ENCODE data around the gene SCG3. TPM values are rescaled to one million over a fixed set of nuclear protein-coding genes. Genes with fewer than 3 reads are reported as not detected.
A peak's percentile ranks its signal among the peaks of the same experiment; 100 is the strongest.

SCG3 gene
- total RNA-seq, 1 experiment from 2014 or later, result not detected

DNA sequence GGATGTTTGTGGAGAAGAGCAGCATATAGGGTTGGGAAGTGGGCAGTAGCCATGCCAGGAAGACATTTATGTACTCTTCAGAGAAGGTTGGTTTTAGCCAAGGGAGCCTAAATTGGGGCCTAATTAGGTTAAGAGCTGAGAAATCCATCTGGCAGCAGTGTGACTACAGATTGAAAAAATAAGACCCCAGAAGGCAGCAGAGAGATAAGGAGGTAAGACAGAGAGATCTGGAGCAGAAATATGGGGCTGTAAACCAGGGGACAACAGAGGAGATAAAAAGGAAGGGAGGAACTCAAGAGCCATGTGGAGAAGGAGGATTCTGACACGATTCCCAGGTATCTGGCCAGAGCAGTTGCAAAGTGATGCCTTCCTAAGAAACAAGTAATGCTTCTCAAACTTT lies 32.9 kb downstream of the SCG3 start:
- Histone ChIP-seq H3K4me3 (no peak overlapping the region), H3K27me3 (no peaks in the 10 kb centered on the region)
- DNase-seq, result no peak

DNA sequence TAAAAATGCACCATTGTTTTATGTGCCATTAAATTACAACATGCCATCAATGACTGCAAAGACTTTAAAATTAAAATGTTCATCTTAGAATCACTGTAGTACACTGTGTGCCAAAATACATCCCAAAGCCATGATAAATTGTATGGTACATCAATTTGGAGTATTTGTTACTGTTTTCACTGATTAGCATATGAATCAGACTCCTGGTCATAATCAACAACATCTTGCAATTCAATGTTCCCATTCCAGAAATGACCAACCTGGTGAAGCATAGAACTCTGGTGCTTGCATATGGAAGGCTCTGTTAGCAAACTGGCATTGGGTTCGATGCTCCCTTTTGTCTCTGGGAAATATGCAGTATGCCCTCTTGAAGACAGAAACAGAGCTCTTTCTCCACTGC lies 33.6 kb downstream of the SCG3 start:
- H3K27me3 ChIP-seq, result no peaks in the 10 kb centered on the region
- no peak for DNase-seq
- H3K36me3 ChIP-seq, result 0 out of 2 replicates have a peak, but pooled peaks cover 3% of the 10 kb centered on the region
- H3K4me3 ChIP-seq, result no peak overlapping the region
- H3K9me3 ChIP-seq, result no peaks in the 10 kb centered on the region

More for the DNA sequence above, 32.9 kb downstream of the SCG3 start:
- Histone ChIP-seq H3K36me3 (0 out of 2 replicates have a peak, but pooled peaks cover under 1% of the 10 kb centered on the region), H3K9me3 (no peaks in the 10 kb centered on the region)

DNA sequence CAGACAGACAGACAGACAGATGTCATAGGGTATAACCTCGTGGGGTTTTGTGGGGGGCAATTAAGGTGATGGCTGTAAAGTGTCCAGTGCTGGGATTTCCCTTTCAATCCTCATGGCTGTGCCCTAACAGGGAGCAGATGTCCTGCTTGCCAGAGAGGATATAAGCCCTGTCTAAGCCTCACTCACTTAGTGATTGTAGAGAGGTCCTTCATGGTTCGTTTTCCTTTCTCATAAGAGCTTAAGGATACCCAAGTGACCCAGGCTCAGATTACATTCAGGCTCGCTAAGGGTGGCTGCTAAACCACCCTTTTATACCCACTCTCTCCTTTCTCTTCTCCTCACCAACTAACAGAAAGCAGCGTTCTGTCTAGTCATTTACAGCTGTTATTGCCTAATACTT lies 36.9 kb downstream of the SCG3 start:
- Histone ChIP-seq H3K36me3 (peaks cover 18% of the 10 kb centered on the region), H3K9me3 (no peaks in the 10 kb centered on the region), H3K27me3 (no peaks in the 10 kb centered on the region), H3K4me3 (no peak overlapping the region)
- no peak for DNase-seq

DNA sequence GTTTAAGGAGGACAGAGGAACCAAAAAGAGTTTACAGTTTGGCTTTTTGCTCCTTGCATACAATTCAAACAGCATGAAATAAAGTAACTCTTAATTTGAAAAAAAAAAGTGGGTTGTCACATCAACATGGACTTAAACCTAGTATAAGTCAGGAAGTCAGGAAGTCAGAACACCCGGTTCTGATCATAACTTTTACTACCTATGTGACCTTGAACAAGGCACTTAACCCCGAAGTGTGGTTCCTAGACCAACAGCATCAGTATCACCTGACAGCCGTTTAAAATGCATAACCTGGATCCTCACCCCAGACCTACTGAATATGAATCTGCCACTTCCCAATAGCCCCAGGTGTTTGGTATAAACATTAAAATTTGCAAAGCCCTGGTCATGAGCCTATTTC lies 37.4 kb downstream of the SCG3 start:
- no peaks in the 10 kb centered on the region for H3K27me3 ChIP-seq
- DNase-seq, result no peak
- H3K4me3 ChIP-seq, result no peak overlapping the region
- no peaks in the 10 kb centered on the region for H3K9me3 ChIP-seq
- H3K36me3 ChIP-seq, result peaks cover 20% of the 10 kb centered on the region

DNA sequence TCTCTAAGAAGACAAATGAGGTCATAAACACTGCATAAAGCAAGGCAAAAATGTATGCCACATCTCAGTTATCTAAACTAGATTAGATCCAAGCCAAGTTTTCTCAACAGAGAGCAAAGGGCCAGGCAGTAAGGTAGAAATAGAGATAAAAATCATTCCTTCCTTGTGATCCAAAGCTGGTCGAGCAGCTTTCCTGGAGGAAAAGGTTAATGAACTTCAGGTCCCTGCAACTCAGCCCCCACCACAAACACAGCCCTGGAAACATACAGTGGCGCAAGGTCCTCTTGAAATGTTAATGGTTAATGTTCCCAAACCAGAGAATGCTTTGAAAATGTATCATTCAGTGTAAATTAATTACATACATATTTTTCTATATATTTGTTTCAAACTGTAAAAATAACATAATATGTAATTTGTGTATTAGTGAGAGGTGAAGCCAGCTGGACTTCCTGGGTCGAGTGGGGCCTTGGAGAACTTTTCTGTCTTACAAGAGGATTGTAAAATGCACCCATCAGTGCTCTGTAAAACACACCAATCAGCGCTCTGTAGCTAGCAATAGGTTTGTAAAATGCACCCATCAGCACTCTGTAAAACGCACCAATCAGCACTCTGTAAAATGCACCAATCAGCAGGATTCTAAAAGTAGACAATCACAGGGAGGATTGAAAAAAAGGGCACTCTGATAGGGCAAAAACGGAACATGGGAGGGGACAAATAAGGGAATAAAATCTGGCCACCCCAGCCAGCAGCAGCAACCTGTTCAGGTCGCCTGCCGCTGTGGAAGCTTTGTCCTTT lies 39.1 kb downstream of the SCG3 start:
- no peaks in the 10 kb centered on the region for H3K27me3 ChIP-seq
- peaks cover 20% of the 10 kb centered on the region for H3K36me3 ChIP-seq
- no peak for DNase-seq
- no peaks in the 10 kb centered on the region for H3K9me3 ChIP-seq
- no peak overlapping the region for H3K4me3 ChIP-seq

DNA sequence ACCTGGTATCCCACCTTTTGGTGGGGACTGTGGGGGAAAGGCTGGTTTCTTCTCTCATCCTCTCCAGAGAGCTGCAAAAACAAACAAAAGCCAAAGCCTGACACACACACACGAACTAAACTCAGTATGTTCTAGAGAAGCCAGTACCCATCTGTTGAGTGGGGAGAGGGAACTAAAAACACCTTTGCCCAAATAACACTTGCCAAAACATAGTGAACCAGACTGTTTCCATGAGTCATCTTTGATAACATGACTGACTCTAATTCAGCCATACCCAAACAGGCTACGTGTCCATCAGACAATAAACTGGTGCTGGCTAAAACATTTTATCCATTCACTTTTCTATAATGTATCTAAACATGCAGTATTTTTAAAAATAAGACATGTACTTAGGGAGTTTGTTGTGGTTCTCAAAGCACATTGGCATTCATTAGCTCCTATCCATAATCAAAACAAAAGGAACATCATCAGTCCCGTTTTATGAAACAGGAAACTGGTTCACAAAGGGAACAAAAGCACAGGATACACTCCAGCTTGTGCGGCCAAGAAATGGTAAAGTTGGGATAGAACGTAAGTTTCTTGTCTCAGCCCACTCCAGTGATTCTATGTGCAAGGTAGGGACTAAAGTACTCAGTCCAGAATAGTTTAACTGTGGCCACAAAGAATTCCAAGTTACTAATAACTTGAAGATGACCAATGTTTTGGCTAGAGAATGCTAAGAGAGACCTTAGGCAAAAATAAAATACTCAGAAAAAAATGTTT lies 40.1 kb downstream of the SCG3 start:
- Histone ChIP-seq H3K36me3 (peaks cover 20% of the 10 kb centered on the region), H3K27me3 (no peaks in the 10 kb centered on the region), H3K4me3 (no peak overlapping the region), H3K9me3 (no peaks in the 10 kb centered on the region)
- DNase-seq, result no peak

DNA sequence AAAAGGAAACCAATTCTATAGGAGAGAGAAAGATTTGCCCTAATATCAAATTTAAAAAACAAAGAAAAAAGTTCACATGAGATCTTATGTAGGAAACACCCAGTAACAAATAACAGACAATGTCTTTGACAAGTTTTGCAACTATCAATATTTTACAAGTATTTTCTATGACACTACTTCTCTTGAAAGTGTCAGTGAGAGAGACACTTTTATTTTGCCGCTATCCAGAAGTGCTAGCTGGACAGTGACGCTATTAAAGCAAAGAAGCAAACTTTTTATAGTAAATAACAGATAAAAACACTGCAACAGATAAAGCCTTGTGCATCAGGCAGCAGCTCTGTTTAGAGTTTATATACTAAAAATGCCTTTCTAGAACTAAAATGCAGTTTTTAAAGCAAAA lies 42.9 kb downstream of the SCG3 start:
- H3K27me3 ChIP-seq, result no peaks in the 10 kb centered on the region
- peaks cover 19% of the 10 kb centered on the region for H3K36me3 ChIP-seq
- H3K4me3 ChIP-seq, result no peak overlapping the region
- no peaks in the 10 kb centered on the region for H3K9me3 ChIP-seq
- DNase-seq, result no peak

DNA sequence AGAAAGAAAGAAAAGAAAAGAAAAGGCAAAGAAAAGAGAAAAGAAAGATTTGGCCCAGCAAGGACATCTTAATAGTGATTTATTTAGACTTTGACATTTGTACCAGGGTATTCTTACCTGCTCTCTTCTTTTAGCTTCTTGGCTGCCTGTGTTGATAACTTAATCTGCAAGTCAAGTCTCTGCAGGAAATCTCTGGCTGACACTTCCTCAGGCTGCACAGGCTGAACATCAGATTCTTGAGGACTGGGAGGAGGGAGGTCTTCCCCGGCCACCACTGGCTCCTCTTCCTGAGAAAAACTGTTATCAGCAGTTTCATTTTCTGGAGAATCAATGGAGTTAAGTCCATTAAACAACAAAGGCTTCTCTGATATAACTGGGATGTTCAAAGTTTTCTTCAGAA lies 43.4 kb downstream of the SCG3 start:
- Histone ChIP-seq H3K36me3 (peaks cover 17% of the 10 kb centered on the region), H3K9me3 (no peaks in the 10 kb centered on the region), H3K4me3 (no peak overlapping the region), H3K27me3 (no peaks in the 10 kb centered on the region)
- DNase-seq, result no peak

DNA sequence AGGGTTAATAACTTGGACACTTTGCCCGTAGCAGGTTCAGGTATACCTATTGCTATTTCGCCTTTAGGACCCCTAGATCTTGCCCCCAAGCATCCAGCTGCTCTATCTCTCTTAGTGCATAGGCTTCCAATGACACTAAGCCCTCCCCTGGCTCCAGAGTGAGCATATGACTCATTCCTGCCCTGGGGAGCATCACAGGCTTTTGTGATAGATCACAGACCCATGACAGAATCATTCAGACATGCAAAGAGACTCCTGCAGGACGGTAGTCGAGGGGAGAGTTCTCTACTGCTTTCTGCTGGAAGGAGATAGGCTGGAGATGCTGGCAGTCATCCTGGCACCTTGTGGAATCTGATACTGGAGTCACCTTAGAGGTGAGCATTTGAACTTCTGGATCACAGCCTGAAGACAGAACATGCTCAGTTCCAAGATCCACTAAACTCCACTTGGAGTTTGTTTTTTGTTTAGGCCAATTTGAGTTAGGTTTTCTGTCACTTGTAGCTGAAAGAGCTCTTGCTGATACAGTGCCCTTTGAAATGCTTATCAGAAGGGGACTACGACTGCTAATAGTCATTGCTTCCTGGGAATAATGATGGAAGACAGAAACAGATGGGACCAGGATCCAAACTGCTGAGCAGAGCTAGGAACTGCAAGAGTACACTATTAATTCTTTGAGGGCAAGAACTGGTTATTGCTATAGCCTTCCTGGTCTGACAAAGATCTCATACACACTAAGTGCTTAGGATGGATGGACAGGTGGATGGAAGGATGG lies 45.2 kb downstream of the SCG3 start:
- Histone ChIP-seq H3K36me3 (peaks cover 17% of the 10 kb centered on the region), H3K27me3 (no peaks in the 10 kb centered on the region), H3K9me3 (no peaks in the 10 kb centered on the region), H3K4me3 (no peak overlapping the region)
- peak; percentile 86 for DNase-seq

DNA sequence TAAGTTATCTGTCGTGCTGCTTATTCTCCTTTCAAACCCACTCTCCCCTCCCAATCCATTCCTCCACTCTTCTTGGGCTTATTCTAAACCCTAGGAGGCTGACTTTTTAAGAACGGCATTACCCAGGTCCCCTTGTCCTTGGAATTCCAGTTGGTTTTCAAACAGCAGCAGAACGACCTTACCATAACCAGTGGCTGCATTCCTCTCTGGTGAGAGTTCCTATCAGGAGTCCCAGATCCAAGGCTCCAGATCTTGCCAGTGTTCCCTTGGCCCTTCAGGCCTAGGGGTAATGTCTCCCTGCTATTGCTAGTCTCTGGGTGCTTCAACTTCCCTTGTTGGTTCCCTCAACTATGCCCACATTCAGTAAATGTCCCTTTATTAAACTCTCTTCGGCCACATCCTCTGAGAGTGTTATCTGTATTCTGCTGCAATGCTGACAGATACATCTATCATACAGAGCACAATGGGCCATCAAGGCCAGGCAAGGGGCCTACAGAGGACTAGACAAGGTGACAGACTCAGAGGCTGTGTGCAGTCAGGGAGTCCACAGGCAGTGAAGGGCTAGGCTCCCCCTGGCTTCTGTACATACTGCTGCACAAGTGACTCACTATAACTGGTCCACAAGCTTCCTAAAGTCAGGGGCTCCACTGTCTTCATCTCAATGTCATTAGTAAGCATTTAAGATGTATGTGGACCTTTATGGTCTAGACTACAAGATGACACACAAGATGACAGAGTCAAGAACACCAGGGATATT lies 46.0 kb downstream of the SCG3 start:
- DNase-seq, result peak; percentile 15
- Histone ChIP-seq H3K36me3 (peaks cover 9% of the 10 kb centered on the region), H3K4me3 (no peak overlapping the region), H3K9me3 (no peaks in the 10 kb centered on the region), H3K27me3 (no peaks in the 10 kb centered on the region)

DNA sequence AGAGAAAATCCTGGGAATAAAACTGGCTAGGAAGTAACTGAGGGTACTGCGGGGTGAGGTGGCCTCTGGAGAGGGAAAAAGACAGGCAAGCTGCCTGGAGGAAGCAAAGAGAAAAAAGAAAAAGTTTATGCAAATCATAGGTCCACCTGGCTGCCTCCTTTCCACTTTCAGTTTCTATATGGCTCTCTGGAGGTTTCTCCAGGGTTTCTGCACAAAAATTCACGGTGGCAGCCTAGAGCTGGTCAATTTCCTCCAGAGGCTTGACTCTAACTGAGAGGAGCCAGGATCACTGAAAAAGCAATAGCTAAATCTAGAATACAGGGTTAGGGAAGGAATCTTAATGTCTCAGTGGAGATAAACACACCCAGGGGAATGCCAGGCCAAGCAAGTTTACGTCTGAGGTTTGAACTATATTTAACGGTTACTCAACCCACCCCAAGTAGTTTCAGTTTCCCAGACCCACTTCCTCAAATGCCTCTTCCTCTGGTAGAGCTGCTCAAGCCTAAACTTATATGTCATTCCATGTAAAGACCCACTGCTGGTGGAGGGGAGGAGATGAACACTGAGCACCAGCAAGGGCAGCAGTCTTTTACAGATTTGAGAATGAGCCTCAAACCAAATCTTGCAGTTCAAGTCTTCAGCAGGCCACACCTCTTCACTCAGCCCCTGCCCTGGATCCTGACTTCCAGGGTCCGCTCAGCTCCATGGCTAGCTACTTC lies 50.4 kb downstream of the SCG3 start:
- DNase-seq, result peak; percentile 39
- H3K27me3 ChIP-seq, result no peaks in the 10 kb centered on the region
- no peaks in the 10 kb centered on the region for H3K9me3 ChIP-seq
- peaks cover 6% of the 10 kb centered on the region; the same call in 1 of the 2 replicates for H3K36me3 ChIP-seq
- peak overlapping the region; percentile 27 for H3K4me3 ChIP-seq

DNA sequence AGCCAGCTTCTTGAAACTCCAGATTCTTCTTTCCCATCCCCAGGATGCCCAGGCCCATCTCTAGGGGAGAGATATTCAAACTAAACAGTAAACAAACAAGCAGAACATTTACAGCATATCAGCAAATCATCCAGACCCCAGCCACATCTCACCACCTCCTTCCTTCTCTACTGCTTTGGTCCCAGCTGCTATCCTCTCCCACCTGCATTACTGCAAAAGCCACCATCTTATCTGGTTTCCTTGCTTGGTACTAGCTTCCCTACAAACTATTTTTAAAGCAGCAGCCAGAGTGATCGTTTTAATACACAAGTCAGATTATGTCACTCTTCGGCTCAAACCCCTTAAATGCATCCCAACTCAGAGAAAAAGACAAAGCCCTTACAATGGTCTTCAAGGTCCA lies 51.3 kb downstream of the SCG3 start:
- no peak for DNase-seq
- no peaks in the 10 kb centered on the region for H3K9me3 ChIP-seq
- H3K36me3 ChIP-seq, result peaks cover 6% of the 10 kb centered on the region; the same call in 1 of the 2 replicates
- no peak overlapping the region for H3K4me3 ChIP-seq
- no peaks in the 10 kb centered on the region for H3K27me3 ChIP-seq

DNA sequence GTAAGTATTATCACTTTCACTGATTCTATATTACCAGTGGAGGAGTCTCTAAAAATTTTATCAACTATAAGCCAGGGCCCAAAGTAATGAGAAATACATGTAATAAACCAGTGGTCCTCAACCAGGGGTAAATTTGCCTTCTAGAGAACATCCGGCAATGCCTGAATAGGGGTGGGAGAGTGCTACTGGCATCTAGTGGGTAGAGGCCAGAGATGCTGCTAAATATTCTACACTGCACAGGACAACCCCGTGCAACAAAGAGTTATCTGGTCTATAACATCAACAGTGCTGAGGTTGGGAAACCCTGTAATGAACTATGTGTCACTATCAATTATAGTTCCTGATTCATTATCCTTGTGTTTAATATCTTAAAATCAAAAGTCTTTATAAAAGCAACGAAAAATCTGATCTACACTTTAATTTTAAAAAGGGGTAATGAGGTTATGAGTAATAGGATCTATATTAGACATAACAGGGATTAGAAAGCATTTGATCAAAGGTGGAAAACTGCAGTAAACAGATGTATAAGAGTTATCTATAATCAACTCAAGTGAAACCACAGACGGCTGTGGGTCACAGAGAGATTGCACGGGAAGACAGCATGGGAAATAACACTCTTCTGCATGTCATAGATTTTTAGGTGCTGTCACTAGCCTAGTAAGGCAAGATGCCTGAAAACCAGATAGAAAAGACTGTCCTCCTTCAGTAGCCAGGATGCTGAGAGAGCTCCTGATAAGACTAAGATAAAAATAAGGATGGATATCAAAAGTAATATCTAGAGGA lies 54.1 kb downstream of the SCG3 start:
- Histone ChIP-seq H3K4me3 (no peak overlapping the region), H3K27me3 (no peaks in the 10 kb centered on the region), H3K36me3 (peaks cover 3% of the 10 kb centered on the region; the same call in 1 of the 2 replicates), H3K9me3 (no peaks in the 10 kb centered on the region)
- no peak for DNase-seq

DNA sequence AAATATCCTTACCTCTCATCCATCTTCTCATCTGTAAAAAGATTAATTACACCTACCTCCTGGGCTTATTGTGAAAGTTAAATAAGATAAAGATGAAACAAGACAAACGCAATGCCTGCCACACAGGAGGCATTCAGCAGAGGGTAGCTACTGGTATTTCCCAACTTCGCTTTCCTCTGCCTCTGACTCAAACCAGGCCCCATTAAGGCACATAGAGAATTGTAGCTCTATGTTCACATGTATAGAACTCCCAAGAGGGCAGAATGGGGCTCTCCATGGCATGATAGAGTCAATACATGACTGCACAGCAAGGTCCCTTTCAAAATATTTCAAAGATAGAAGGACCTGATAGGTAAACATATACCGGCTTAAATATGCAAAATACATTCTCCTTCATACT lies 54.8 kb downstream of the SCG3 start:
- DNase-seq, result no peak
- peak overlapping the region; percentile 55 for H3K4me3 ChIP-seq
- H3K27me3 ChIP-seq, result no peaks in the 10 kb centered on the region
- H3K36me3 ChIP-seq, result no peaks in the 10 kb centered on the region
- H3K9me3 ChIP-seq, result no peaks in the 10 kb centered on the region
